ENCODE results near the gene CHMP2A.
"Not testable (repeated sequence)": the region's sequence is repeated elsewhere in the genome, so short reads cannot be mapped to it uniquely, and the experiment has no call there.

CHMP2A gene

DNA sequence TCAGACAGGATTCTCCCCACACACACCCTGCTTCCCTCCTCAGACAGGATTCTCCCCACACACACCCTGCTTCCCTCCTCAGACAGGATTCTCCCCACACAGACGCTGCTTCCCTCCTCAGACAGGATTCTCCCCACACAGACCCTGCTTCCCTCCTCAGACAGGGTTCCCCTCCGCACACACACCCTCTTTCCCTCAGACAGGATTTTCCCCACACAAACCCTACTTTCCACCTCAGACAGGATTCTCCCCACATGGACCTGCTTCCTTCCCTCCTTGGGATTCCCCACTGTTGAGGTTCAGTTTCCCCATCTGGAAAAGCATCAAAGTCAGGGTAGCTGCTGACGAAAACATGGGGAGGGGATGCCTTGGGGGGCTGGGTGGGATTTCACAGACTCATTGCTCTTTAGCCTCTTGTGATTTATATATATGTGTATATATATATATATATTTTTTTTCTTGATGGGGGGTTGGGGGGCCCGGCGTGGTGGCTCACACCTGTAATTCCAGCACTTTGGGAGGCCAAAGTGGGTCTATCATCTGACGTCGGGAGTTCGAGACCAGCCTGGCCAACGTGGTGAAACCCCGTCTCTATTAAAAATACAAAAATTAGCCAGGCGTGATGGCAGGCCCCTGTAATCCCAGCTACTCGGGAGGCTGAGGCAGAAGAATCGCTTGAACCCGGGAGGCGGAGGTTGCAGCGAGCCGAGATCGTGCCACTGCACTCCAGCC is 12.1 kb downstream of the CHMP2A start:
- not testable (repeated sequence) for DNase-seq (ENCODE audit: low read depth in 2 of 3, low spot score in 2 of 3)

DNA sequence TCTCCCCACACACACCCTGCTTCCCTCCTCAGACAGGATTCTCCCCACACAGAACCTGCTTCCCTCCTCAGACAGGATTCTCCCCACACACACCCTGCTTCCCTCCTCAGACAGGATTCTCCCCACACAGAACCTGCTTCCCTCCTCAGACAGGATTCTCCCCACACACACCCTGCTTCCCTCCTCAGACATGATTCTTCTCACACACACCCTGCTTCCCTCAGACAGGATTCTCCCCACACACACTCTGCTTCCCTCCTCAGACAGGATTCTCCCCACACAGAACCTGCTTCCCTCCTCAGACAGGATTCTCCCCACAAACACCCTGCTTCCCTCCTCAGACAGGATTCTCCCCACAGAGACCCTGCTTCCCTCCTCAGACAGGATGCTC is 15.7 kb downstream of the CHMP2A start:
- not testable (repeated sequence) for DNase-seq (ENCODE audit: low read depth in 2 of 3, low spot score in 2 of 3)

DNA sequence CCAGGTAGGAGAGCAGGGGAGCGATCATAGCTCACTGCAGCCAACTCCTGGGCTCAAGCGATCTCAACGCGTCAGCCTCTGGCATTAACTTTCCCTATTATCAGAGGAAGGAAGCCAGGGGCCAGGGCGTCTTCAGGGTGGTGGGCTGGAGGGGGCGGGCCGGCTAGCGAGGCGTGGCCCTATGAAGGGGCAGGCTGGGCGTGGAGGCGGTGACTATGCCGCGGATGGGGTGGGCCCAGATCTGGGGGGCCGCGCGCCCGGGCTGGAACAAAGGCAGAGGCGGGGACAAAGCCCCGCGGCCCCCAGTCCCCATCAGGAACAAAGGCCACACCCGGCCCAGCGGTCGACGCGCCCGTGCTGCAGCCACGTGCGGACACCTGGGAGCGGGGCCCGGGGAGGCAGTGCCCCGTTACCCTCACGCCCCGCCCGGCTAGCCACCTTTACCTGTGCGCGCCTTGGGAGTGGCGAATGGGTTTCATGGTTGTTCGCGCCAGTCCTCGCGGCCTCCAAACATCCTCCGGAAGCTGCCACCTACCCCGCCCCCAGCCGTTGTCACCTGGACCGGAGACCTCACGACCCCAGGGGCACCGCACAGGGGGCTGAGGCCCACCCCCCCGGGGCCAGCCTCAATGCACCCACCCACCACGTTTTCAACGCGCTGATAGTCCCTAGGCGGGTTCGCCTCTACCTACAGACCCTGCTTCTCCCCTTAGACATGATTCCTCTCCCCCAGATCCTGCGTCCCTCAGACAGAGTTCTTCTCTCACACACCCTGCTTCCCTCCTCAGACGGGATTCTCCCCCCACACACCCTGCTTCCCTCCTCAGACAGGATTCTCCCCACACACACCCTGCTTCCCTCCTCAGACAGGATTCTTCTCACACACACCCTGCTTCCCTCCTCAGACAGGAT is 16.4 kb downstream of the CHMP2A start:
- DNase-seq (ENCODE audit: low read depth in 2 of 3, low spot score in 2 of 3) = peak in 1 of 3 experiments; percentile 20

DNA sequence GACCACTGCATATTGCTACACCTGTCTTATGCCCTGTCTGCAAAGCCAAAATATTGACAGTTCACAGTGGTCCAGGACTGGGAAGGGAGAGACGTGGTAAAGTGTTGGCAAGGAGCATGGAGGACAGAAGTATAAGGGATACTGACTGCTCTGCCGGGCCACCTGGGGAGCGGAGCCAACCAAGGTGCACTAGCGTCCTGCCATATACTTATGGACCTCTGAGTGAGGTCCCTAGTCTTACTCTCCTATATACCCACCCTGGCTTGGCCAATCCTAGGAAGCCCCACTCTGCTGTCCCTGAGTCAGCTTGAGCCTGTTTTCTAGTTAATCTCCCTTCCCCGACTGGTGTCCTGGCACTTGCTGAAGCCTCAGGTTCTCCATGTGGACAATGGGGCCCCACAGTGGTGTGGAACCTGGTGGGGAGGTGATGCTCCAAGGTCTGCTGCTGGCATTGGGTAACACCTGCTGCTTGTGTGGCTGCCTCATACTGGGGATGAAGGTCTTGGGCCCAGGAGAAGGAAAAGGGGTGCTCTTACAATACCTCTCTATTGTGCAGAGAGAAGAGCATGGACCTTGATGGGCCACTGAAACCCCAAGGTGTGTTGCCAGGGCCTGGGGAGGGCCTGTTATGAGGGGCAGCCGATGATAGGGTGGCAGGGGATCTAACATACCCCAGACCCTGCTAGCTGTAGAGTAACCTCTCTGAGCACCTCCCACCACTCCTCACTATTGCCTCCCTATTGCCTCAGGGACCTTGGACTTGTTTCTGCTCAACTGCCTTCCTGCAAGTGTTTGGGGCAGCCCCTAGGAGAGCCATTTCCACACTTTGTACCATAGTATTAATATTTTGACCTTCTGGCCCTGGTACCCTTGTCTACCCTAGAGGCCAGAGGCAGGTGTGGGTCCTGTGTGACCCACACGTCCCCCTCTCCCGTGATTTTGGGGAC is 17.8 kb downstream of the CHMP2A start:
- no peak for DNase-seq (ENCODE audit: low read depth in 2 of 3, low spot score in 2 of 3)

DNA sequence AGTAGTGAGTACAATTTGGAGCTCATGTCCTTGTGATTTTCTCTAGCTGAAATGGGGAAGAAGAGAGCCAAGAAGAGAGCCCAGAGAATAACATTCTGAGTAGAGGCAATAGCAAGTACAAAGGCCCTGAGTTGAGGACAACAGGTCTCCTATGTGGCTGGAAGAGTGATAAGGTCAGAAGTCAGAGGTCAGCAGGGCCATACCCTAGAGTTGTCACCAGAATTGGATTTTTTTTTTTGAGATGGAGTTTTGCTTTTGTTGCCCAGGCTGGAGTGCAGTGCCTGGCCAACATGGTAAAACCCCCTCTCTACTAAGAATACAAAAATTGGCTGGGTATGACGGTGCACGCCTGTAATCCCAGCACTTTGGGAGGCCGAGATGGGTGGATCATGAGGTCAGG is 19.0 kb downstream of the CHMP2A start:
- DNase-seq (ENCODE audit: low read depth in 2 of 3, low spot score in 2 of 3) = no peak

DNA sequence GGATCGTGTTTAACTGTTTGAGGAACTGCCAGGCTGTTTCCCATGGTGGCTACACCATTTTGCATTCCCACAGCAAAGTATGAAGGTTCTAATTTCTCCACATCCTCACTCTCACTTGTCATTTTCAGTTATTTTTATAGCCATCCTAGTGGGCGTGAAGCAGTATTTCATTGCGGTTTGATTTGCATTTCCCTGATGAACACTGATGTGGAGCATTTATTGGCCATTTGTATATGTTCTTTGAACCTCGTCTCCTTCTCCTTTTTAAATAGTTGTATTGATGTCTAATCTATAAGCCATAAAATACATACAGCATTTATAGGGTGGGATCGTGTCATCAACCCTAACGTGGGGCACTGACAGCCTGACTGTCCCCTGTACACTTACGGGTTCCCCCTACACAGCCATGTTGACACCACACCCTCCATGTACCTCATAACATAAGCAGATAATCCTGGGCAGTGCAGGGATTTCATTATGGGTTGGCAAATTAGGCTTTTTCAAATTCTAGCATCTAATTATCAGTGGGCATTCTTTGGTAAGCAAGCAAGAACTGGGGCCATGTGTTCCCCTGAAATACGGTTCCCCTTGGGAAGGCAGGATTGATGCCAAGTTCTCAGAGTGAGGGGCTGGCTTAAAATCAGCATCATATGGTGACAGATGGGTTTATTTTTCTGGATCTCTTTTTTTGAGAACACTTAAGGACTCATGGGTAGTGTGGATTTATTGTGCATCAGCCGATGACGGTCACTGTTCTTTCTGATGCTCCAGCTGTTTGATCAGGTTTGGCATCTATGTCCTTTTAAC is 23.7 kb downstream of the CHMP2A start:
- DNase-seq (ENCODE audit: low read depth in 2 of 3, low spot score in 2 of 3) = no peak

DNA sequence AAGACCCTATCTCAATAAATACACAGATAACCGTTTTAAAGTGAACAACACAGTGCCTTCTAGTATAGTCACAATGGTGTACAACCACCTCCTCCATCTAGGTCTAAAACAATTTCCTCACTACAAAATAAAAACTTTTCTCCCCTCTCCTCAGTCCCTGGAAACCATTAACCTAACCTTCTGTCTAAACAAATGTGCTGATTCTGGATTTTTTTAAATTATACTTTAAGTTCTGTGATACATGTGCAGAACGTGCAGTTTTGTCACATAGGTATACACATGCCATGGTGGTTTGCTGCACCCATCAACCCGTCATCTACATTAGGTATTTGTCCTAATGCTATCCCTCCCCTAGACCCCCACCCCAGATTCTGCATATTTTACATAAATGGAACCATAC is 25.5 kb downstream of the CHMP2A start:
- DNase-seq (ENCODE audit: low read depth in 2 of 3, low spot score in 2 of 3) = no peak

DNA sequence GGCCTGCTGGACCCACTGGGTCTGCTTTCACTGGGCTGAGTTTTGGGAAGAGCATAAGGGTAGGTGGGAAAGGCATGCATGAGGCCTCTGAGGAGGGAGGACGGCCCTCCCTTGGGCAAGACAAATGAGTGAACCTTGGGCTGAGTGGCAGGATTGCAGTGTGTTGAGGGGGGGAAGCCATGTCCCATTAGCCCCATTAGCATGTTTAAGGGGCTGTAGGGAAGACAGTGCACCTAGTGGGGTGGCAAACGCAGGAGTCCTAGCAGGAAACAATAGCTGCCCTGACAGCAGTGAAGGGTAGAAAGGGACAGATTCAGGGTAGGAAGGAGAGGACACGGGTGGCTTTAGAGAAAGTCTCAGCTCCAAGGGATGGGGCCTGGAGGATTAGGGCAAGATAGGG is 32.2 kb downstream of the CHMP2A start:
- no peak for DNase-seq (ENCODE audit: low read depth in 2 of 3, low spot score in 2 of 3)

DNA sequence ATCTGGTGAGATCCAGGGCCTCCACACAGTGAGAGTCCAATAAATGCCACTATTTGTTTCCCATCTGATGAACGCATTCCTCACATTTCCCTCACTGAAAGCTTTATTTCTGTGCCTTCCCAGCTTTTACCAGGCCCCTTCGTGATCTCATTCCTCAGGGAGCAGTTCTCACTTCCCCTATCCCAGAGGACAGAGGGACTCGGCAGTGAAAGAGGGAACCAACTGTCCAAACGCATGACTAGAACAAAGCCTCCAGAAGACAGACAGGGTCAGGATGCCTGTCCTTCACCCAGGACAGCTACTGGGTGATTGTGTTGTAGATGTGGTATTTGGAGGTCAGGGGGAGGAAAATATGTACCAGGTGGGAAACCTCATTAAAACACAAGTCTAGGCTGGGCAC is 33.3 kb downstream of the CHMP2A start:
- no peak for DNase-seq (ENCODE audit: low read depth in 2 of 3, low spot score in 2 of 3)

DNA sequence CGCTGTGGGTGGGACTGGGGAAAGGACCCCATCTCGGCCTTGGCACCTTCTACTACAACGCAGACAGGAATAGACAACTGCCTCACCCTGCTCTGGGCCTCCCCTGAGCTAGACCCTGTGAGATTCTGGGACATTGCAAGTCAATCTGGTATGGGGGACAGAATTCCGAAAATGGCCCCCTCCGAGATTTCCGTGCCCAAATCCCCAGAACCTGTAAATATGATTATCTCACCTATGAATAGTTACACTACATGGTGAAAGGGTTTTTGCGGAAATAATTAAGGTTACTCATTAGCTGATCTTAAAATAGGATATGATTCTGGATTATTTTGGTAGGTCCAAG is 34.7 kb downstream of the CHMP2A start:
- DNase-seq (ENCODE audit: low read depth in 2 of 3, low spot score in 2 of 3) = no peak

DNA sequence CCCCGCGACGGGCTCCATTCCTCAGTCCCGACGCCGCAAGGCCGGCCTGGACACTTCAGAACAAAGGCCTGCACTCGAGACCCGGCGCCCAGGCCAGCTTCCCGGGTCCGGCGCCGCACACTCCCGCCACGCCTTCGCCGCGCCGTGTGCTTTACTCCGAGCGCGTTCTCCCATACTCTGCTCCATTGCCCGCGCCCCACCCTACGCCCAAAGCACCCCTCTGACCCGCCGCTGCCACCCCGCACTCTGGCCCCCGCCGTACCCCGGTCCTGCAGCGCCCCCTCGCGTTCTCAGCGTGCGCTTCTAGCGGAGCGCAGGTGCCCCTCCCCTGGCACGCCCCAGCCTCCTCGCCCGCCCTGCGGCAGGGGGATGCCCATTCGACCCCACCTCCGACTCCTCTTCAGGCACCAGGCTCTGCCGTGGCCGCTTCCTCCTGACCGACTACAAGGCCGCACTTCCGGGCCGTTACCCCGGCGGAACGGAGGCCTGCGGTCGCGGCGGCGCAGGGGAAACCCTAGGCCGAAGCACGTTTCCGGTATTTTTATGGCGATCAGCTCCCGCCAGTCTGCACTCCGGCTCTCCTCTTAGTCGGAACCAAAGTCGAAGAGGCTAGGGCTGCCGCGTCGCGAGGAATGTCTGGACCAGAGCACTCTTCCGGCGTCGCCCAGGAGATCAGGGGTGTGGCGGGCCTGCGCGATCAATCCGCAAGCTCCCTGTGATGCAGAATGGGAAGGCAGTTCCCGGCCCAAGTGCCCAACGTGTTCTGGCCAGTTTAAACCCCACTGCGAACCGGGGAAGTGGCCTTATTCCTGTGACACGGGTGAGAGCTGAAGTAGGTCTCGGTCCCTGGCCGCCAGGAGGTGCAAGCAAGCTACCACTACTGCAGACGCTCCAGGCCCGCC is 35.3 kb downstream of the CHMP2A start, which contains the start of gene ZBTB45:
TSS of gene ZBTB45 (minus strand) at position 456 of the 902 bp plus-strand sequence. CDS start 2,137 bp downstream, outside the sequence.
- DNase-seq (ENCODE audit: low read depth in 2 of 3, low spot score in 2 of 3) = peak; percentile 91 to 93 (median 91)

DNA sequence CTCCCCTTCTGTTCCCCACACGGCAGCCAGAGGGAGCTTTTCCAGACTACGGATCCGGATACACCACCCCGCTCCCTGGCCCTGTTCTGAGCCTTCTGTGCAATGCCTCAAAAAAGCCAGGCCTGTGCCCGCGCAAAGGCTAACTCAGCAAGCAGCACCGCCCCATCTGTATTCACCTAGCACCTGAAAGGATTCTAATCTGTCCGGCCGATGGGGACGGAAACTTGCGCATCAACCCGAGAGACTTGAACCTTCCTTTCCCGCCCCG is 35.9 kb downstream of the CHMP2A start:
- peak in 1 of 3 experiments; percentile 41 for DNase-seq (ENCODE audit: low read depth in 2 of 3, low spot score in 2 of 3)

DNA sequence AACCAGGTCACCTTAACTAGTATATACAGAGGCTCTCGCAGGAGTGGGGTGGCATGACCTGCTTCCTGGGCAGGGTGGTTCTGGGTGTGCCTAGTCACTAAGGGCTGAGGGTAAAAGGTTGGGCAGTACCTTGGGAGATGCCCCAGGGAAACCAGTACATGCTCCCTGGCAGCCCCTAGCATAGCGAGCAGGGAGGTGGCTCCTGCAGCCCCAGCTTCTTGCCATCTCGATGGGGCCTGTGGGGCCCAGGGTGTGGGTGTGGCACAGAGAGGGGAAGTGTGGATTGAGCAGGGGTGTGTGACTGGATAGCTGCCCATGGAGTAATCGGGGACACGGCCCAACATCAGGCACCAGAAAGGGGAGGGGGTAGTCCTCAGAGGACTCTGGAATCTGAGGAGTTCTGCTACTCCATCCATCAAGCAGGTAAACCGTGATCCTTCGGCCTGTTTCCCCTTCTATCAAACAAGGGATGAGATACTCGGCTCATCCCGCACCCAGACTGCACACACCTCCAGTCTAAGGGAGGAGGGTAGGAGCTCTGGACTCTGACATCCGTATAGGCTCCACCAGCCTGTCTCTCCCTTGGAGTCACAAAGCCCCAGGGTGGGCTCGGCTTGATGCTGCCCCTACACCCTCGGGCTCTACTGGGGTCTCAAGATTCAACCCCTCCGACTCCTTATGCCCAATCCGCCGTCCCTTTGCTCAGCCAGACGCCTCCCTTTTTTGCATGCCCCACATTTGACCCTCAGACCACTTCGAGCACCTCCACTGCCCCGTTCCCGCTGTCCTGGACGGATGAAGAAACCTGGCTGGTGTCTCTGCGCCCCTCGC is 36.4 kb downstream of the CHMP2A start:
- no peak for DNase-seq (ENCODE audit: low read depth in 2 of 3, low spot score in 2 of 3)

DNA sequence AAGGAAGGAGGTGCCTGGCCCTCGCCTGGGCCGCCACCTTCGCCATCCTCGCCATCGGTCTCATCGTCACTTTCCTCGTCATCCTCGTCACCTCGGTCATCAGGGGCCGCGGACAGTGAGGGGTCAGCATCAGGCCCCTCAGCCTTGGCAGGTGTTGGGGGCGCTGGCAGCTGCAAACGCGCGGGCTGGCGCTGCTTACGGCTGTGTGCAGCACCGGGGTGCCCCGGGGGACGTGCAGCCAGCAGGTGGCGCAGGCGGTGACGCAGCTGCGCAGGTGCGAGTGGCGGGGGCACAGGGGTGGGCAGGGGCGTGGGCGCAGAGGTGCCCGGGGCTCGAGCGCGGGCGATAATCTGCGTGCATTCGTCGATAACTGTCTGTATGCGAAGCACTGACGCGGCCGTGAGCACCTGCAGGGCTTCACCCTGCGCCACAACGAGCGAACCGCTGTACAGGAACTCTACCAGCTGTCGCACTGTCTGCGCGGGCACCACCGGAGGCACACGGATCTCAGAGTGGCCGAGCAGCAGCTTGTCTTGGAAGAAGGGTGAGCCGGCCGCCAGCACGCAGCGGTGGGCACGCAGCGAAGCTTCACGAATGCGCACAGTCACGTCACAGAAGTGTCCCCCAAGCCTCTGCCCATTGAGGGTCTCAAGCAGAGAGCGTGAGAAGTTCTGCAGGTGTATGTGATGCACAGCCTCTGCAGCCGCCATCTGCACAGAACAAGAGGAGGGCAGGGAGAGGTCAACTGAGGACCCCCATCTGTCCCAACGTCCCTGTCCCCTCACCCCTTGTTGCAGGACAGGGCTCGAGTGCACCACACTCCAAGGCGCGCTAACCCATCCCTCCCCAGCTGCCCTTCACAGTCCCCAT is 37.7 kb downstream of the CHMP2A start:
- DNase-seq (ENCODE audit: low read depth in 2 of 3, low spot score in 2 of 3) = no peak

DNA sequence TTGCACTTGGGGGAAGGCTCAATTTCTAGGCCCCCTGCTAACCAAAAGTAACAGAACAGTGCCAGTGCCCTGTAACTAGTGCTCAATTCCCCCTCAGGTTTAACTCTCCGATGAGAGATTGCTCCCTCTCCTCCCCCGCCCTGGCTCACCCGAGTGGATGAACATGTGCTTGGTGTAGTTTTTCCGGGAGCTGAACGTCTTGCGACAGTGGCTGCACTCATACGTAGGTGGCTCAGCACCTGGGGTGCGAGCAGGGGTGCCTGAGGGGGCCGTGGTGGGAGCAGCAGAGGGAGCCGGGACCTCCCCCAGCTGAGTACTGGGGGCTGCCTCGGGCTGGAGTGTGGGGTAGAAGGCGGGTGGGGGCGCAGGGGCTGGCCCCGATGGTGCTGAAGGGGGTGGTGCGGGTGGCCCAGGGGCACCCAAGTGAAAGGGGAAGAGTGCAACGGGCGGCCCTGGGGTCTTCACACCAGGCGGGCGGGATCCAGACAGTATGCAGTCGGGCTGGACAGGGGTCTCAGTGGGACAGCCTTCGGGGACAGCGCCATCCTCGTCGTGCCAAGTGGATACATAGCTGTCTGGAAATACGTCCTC is 38.6 kb downstream of the CHMP2A start:
- DNase-seq (ENCODE audit: low read depth in 2 of 3, low spot score in 2 of 3) = no peak

DNA sequence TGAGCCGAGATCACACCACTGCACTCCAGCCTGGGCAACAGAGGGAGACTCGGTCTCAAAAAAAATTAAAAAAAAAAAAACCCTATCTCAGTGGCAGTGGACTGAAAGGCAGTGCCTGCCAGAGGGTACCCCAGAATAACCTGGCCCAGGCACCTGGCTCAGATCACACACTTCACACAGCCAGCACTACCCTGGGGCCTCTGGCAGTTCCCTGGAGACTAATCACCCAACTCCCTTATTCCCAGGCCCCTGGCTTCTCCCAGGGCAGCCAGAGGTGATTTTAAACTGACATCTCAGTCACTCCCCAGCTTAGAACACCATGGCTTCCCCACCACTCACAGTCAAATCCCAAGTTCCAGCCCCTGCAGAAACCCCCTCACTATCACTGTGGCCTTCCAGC is 39.6 kb downstream of the CHMP2A start:
- DNase-seq (ENCODE audit: low read depth in 2 of 3, low spot score in 2 of 3) = no peak

DNA sequence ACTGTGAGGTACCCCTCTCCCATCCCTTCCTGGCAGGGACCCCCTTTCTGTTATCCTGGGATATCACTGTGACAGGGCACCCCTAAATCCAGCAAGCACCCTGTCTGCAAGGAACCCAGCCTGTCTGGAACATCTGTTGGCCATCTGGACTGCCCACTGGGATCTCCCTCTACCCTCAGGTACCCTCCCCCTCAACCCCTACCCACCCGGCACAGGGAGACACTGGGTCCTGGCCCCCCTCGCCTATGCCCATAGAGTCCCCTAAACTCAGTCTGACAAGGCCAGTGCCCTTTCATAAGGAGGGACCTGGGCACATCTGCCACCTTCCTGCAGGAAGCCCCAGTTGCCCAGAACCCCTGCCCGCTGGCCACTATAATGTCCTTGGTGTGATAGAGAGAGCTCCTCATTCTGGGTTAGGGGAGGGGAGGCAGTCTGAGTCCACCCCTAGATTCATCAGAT is 40.3 kb downstream of the CHMP2A start:
- DNase-seq (ENCODE audit: low read depth in 2 of 3, low spot score in 2 of 3) = no peak
